ENCODE results near the gene ADAR.
A peak's percentile ranks its signal among the peaks of the same experiment; 100 is the strongest.

ADAR gene

GRCh38 chr1:154605534-154605933 is 2.5 kb downstream of the ADAR start:
- Mint-ChIP-seq H3K27ac (peak overlapping the region; percentile 93), H3K36me3 (ENCODE audit: low read depth) (peaks cover 33% of the 10 kb centered on the region), H3K4me1 (peaks cover 80% of the 10 kb centered on the region), H3K4me3 (peak overlapping the region; percentile 93), H3K27me3 (no peaks in the 10 kb centered on the region), H3K9me3 (no peaks in the 10 kb centered on the region)
- ATAC-seq = no peak
- DNase-seq = no peak

- Mint-ChIP-seq H3K4me3 (no peak overlapping the region), H3K27me3 (no peaks in the 10 kb centered on the region), H3K36me3 (ENCODE audit: low read depth) (peaks cover 44% of the 10 kb centered on the region), H3K4me1 (peaks cover 77% of the 10 kb centered on the region), H3K27ac (peak overlapping the region; percentile 93), H3K9me3 (no peaks in the 10 kb centered on the region)
- no peak for ATAC-seq
- DNase-seq = no peak
Measured at GRCh38 chr1:154603317-154603716, 4.7 kb downstream of the ADAR start.

- peak overlapping the region; percentile 41 for H3K27ac Mint-ChIP-seq
- H3K36me3 Mint-ChIP-seq (ENCODE audit: low read depth) = peaks cover 57% of the 10 kb centered on the region
- no peak for DNase-seq
- ATAC-seq = no peak
- H3K4me3 Mint-ChIP-seq = no peak overlapping the region
- peaks cover 51% of the 10 kb centered on the region for H3K4me1 Mint-ChIP-seq
- H3K27me3 Mint-ChIP-seq = no peaks in the 10 kb centered on the region
- H3K9me3 Mint-ChIP-seq = no peaks in the 10 kb centered on the region
Measured at GRCh38 chr1:154599658-154600057, 8.3 kb downstream of the ADAR start.

- peaks cover 61% of the 10 kb centered on the region for H3K36me3 Mint-ChIP-seq (ENCODE audit: low read depth)
- peaks cover 45% of the 10 kb centered on the region for H3K4me1 Mint-ChIP-seq
- no peaks in the 10 kb centered on the region for H3K27me3 Mint-ChIP-seq
- H3K27ac Mint-ChIP-seq = peak overlapping the region; percentile 41
- DNase-seq = no peak
- H3K4me3 Mint-ChIP-seq = no peak overlapping the region
- ATAC-seq = peak; percentile 37
- no peaks in the 10 kb centered on the region for H3K9me3 Mint-ChIP-seq
Measured at GRCh38 chr1:154598871-154599635, 8.9 kb downstream of the ADAR start.

DNA sequence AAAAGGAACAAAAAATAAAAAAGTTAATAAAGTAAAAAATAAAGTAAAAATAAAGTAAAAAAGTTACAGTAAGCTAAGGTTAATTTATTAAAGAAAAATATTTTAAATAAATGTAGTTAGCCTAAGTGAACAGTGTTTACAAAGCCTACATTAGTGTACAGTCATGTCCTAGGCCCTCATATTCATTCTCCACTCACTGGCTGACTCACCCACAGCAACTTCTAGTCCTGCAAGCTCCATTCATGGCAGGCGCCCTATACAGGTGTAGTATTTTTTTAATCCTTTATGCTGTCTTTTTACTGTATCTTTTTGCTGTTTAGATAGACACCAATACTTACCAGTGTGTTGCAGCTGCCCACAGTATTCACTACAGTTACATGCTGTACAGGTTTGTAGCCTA is 12.4 kb downstream of the ADAR start:
- H3K27me3 Mint-ChIP-seq = no peaks in the 10 kb centered on the region
- H3K4me1 Mint-ChIP-seq = peaks cover 23% of the 10 kb centered on the region
- DNase-seq = no peak
- H3K36me3 Mint-ChIP-seq (ENCODE audit: low read depth) = peaks cover 67% of the 10 kb centered on the region
- ATAC-seq = no peak
- H3K9me3 Mint-ChIP-seq = no peaks in the 10 kb centered on the region
- H3K4me3 Mint-ChIP-seq = no peak overlapping the region
- H3K27ac Mint-ChIP-seq = no peak overlapping the region

- ATAC-seq (no peak), DNase-seq (no peak)
- Mint-ChIP-seq H3K4me3 (no peak overlapping the region), H3K9me3 (no peaks in the 10 kb centered on the region), H3K27ac (no peak overlapping the region), H3K27me3 (no peaks in the 10 kb centered on the region), H3K4me1 (peaks cover 20% of the 10 kb centered on the region), H3K36me3 (ENCODE audit: low read depth) (peaks cover 68% of the 10 kb centered on the region)
Measured at GRCh38 chr1:154594811-154595210, 13.2 kb downstream of the ADAR start.

GRCh38 chr1:154593390-154593789 is 14.6 kb downstream of the ADAR start:
- H3K36me3 Mint-ChIP-seq (ENCODE audit: low read depth) = peaks cover 69% of the 10 kb centered on the region
- no peak overlapping the region for H3K27ac Mint-ChIP-seq
- peaks cover 9% of the 10 kb centered on the region for H3K4me1 Mint-ChIP-seq
- ATAC-seq (no peak), DNase-seq (no peak)
- no peaks in the 10 kb centered on the region for H3K27me3 Mint-ChIP-seq
- H3K9me3 Mint-ChIP-seq = no peaks in the 10 kb centered on the region
- H3K4me3 Mint-ChIP-seq = no peak overlapping the region

GRCh38 chr1:154591206-154591605 is 16.8 kb downstream of the ADAR start:
- Mint-ChIP-seq H3K27me3 (no peaks in the 10 kb centered on the region), H3K4me1 (peaks cover 9% of the 10 kb centered on the region), H3K27ac (peak overlapping the region; percentile 60), H3K4me3 (no peak overlapping the region), H3K9me3 (no peaks in the 10 kb centered on the region), H3K36me3 (ENCODE audit: low read depth) (peaks cover 72% of the 10 kb centered on the region)
- ATAC-seq (no peak), DNase-seq (no peak)

GRCh38 chr1:154590756-154591155 is 17.2 kb downstream of the ADAR start:
- H3K4me1 Mint-ChIP-seq = peaks cover 9% of the 10 kb centered on the region
- DNase-seq (no peak), ATAC-seq (no peak)
- no peak overlapping the region for H3K27ac Mint-ChIP-seq
- no peaks in the 10 kb centered on the region for H3K9me3 Mint-ChIP-seq
- no peaks in the 10 kb centered on the region for H3K27me3 Mint-ChIP-seq
- H3K4me3 Mint-ChIP-seq = no peak overlapping the region
- H3K36me3 Mint-ChIP-seq (ENCODE audit: low read depth) = peaks cover 76% of the 10 kb centered on the region

GRCh38 chr1:154589780-154590179 is 18.2 kb downstream of the ADAR start:
- DNase-seq (no peak), ATAC-seq (peak; percentile 64)
- Mint-ChIP-seq H3K9me3 (no peaks in the 10 kb centered on the region), H3K27me3 (no peaks in the 10 kb centered on the region), H3K4me3 (no peak overlapping the region), H3K27ac (peak overlapping the region; percentile 72), H3K4me1 (peaks cover 9% of the 10 kb centered on the region), H3K36me3 (ENCODE audit: low read depth) (peaks cover 81% of the 10 kb centered on the region)

- Mint-ChIP-seq H3K4me1 (peaks cover 9% of the 10 kb centered on the region), H3K36me3 (ENCODE audit: low read depth) (peaks cover 77% of the 10 kb centered on the region), H3K4me3 (no peak overlapping the region), H3K27ac (no peak overlapping the region), H3K27me3 (no peaks in the 10 kb centered on the region), H3K9me3 (no peaks in the 10 kb centered on the region)
- DNase-seq (no peak), ATAC-seq (no peak)
Measured at GRCh38 chr1:154586641-154587040, 21.3 kb downstream of the ADAR start.

- no peak for ATAC-seq
- Mint-ChIP-seq H3K4me1 (peaks cover 7% of the 10 kb centered on the region), H3K36me3 (ENCODE audit: low read depth) (peaks cover 74% of the 10 kb centered on the region), H3K27ac (no peak overlapping the region), H3K4me3 (no peak overlapping the region), H3K27me3 (no peaks in the 10 kb centered on the region), H3K9me3 (no peaks in the 10 kb centered on the region)
- DNase-seq = no peak
Measured at GRCh38 chr1:154586231-154586630, 21.8 kb downstream of the ADAR start.

DNA sequence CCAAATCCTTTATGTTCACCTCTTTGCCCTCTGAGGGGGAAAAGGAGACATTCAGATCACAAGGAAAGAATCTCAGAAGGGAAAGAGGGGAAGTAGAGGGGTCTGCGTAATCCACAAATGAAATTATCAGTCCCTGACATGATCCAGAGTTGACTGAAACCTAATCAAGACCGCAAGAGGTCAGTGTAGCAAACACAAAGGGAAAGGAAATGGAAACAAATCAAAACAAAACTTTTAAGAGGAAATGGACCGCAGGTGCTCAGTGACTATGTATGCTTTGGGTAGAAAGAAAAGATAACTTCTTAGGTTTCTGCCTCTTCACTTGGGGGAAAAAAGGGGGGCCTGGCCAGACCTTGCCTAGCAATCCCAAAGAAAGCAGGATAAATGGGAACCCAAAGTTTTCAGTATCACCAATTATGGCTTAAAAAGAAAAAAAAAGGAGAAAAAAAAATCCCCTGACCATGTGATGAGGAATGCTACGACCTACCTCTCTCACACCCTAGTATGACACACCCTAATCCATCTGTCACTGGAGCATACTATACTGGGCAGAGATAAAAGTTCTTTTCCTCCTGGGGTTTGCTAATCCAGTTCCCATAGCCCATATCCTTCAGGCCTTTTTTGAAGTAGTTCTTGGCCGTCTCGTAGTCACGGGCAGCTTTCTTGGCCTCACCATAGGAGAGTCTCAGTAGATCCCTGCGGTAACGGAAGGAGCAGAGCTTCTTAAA is 23.6 kb downstream of the ADAR start:
- DNase-seq (no peak), ATAC-seq (no peak)
- Mint-ChIP-seq H3K4me3 (no peak overlapping the region), H3K4me1 (no peaks in the 10 kb centered on the region), H3K9me3 (no peaks in the 10 kb centered on the region), H3K27ac (peak overlapping the region; percentile 21), H3K36me3 (ENCODE audit: low read depth) (peaks cover 64% of the 10 kb centered on the region), H3K27me3 (no peaks in the 10 kb centered on the region)

GRCh38 chr1:154583773-154584172 is 24.2 kb downstream of the ADAR start:
- Mint-ChIP-seq H3K27me3 (no peaks in the 10 kb centered on the region), H3K36me3 (ENCODE audit: low read depth) (peaks cover 63% of the 10 kb centered on the region), H3K27ac (peak overlapping the region; percentile 16)

GRCh38 chr1:154582885-154583284 is 25.1 kb downstream of the ADAR start:
- DNase-seq = no peak
- no peak for ATAC-seq
- H3K27ac Mint-ChIP-seq = no peak overlapping the region
- H3K4me3 Mint-ChIP-seq = no peak overlapping the region
- H3K36me3 Mint-ChIP-seq (ENCODE audit: low read depth) = peaks cover 59% of the 10 kb centered on the region
- no peaks in the 10 kb centered on the region for H3K4me1 Mint-ChIP-seq
- H3K9me3 Mint-ChIP-seq = no peaks in the 10 kb centered on the region
- no peaks in the 10 kb centered on the region for H3K27me3 Mint-ChIP-seq

More at GRCh38 chr1:154583773-154584172, 24.2 kb downstream of the ADAR start:
- Mint-ChIP-seq H3K4me1 (no peaks in the 10 kb centered on the region), H3K9me3 (no peaks in the 10 kb centered on the region), H3K4me3 (no peak overlapping the region)
- DNase-seq (no peak), ATAC-seq (no peak)

All from activated naive CD8-positive, alpha-beta T cell treated with anti-CD3 and anti-CD28 coated beads, Interleukin-2, amount 50 U/mL, for 24 hours (primary cell).